ENCODE results near the gene RNF40.

Gene RNF40

GRCh38 chr16:30720694-30721093 is 41.4 kb upstream of the RNF40 start:
- peaks cover 66% of the 10 kb centered on the region for H4K20me1 ChIP-seq (ENCODE audit: insufficient read depth, low read length)
- H3K4me2 ChIP-seq (ENCODE audit: insufficient read depth, low read length), result no peak overlapping the region
- peaks cover 4% of the 10 kb centered on the region; the same call in 1 of the 2 replicates for H3K4me1 ChIP-seq (ENCODE audit: insufficient read depth, low read length)
- ATAC-seq (ENCODE audit: insufficient read depth, low read depth) (no peak), DNase-seq (no peak)
- H3K36me3 ChIP-seq (ENCODE audit: insufficient read depth, low read length), result peaks cover 96% of the 10 kb centered on the region
- peaks cover 81% of the 10 kb centered on the region for H3K79me2 ChIP-seq (ENCODE audit: insufficient read depth, low read length)
- H3K27me3 ChIP-seq (ENCODE audit: insufficient read depth, low read length, poor library complexity), result no peaks in the 10 kb centered on the region
- no peak overlapping the region for H3K9ac ChIP-seq (ENCODE audit: low read depth, low read length)
- TF ChIP-seq CTCF (IDR thresholded peaks at IDR 0.05; ENCODE audit: borderline replicate concordance, extremely low read depth, low read length, poor library complexity, severe bottlenecking), result no peak
- TF ChIP-seq EZH2 (IDR thresholded peaks at IDR 0.05; ENCODE audit: borderline replicate concordance, low read depth, low read length, severe bottlenecking), result no peak
- no peak overlapping the region for H2AFZ ChIP-seq (ENCODE audit: low read depth, low read length)
- no peaks in the 10 kb centered on the region for H3K9me3 ChIP-seq (ENCODE audit: insufficient read depth, low read length, severe bottlenecking)
- no peak overlapping the region for H3K4me3 ChIP-seq (ENCODE audit: low read depth in 1 of 2, low read length in 2 of 2)
- H3K27ac ChIP-seq (ENCODE audit: low read length), result no peak overlapping the region

DNA sequence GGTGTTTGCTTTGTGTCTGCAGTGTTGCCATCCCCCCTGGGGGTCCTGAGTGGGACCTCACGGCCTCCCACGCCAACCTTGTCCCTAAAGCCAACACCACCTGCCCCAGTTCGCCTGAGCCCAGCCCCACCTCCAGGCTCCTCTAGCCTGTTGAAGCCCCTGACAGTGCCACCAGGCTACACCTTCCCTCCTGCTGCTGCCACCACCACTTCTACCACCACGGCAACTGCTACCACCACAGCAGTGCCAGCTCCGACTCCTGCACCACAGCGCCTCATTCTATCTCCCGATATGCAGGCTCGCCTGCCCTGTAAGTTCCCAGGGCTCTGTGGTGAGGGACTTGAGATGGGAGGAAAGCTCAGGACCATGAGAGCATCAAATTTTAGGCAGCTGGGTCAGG is 41.0 kb upstream of the RNF40 start:
- no peak for DNase-seq
- H3K4me1 ChIP-seq (ENCODE audit: insufficient read depth, low read length), result no peaks in the 10 kb centered on the region
- no peak overlapping the region for H3K27ac ChIP-seq (ENCODE audit: low read length)
- H3K36me3 ChIP-seq (ENCODE audit: insufficient read depth, low read length), result peaks cover 96% of the 10 kb centered on the region
- peaks cover 80% of the 10 kb centered on the region for H3K79me2 ChIP-seq (ENCODE audit: insufficient read depth, low read length)
- H3K9me3 ChIP-seq (ENCODE audit: insufficient read depth, low read length, severe bottlenecking), result no peaks in the 10 kb centered on the region
- H3K4me2 ChIP-seq (ENCODE audit: insufficient read depth, low read length), result no peak overlapping the region
- peaks cover 64% of the 10 kb centered on the region for H4K20me1 ChIP-seq (ENCODE audit: insufficient read depth, low read length)
- TF ChIP-seq CTCF (IDR thresholded peaks at IDR 0.05; ENCODE audit: borderline replicate concordance, extremely low read depth, low read length, poor library complexity, severe bottlenecking) (no peak), EZH2 (IDR thresholded peaks at IDR 0.05; ENCODE audit: borderline replicate concordance, low read depth, low read length, severe bottlenecking) (no peak)
- no peaks in the 10 kb centered on the region for H3K27me3 ChIP-seq (ENCODE audit: insufficient read depth, low read length, poor library complexity)
- H3K9ac ChIP-seq (ENCODE audit: low read depth, low read length), result no peak overlapping the region
- ATAC-seq (ENCODE audit: insufficient read depth, low read depth), result no peak
- H3K4me3 ChIP-seq (ENCODE audit: low read depth in 1 of 2, low read length in 2 of 2), result no peak overlapping the region
- H2AFZ ChIP-seq (ENCODE audit: low read depth, low read length), result no peak overlapping the region

GRCh38 chr16:30721606-30722005 is 40.5 kb upstream of the RNF40 start:
- no peak overlapping the region for H3K9ac ChIP-seq (ENCODE audit: low read depth, low read length)
- peaks cover 76% of the 10 kb centered on the region for H3K79me2 ChIP-seq (ENCODE audit: insufficient read depth, low read length)

More at GRCh38 chr16:30721606-30722005, 40.5 kb upstream of the RNF40 start:
- Histone ChIP-seq H3K9me3 (ENCODE audit: insufficient read depth, low read length, severe bottlenecking) (no peaks in the 10 kb centered on the region), H3K27me3 (ENCODE audit: insufficient read depth, low read length, poor library complexity) (no peaks in the 10 kb centered on the region), H3K36me3 (ENCODE audit: insufficient read depth, low read length) (peaks cover 96% of the 10 kb centered on the region), H3K4me1 (ENCODE audit: insufficient read depth, low read length) (no peaks in the 10 kb centered on the region), H3K4me2 (ENCODE audit: insufficient read depth, low read length) (no peak overlapping the region), H3K4me3 (ENCODE audit: low read depth in 1 of 2, low read length in 2 of 2) (no peak overlapping the region), H2AFZ (ENCODE audit: low read depth, low read length) (no peak overlapping the region), H4K20me1 (ENCODE audit: insufficient read depth, low read length) (peaks cover 63% of the 10 kb centered on the region), H3K27ac (ENCODE audit: low read length) (no peak overlapping the region)
- TF ChIP-seq EZH2 (IDR thresholded peaks at IDR 0.05; ENCODE audit: borderline replicate concordance, low read depth, low read length, severe bottlenecking), result no peak
- TF ChIP-seq CTCF (IDR thresholded peaks at IDR 0.05; ENCODE audit: borderline replicate concordance, extremely low read depth, low read length, poor library complexity, severe bottlenecking), result no peak
- no peak for ATAC-seq (ENCODE audit: insufficient read depth, low read depth)
- no peak for DNase-seq
